Activated CD8-positive, alpha-beta T cell treated with anti-CD3 and anti-CD28 coated beads for 36 hours (primary cell): Measurements from ENCODE around the gene CC2D1A. TPM values are rescaled to one million over a fixed set of nuclear protein-coding genes. Genes with fewer than 3 reads are reported as not detected.

Experiments used
- ATAC-seq: fragments of 200-7000 bp; cut with Tn5 transposase; one replicate; pipeline ENCODE4 v1.10.0; 2021; ENCODE audit warnings: mild to moderate bottlenecking, moderate library complexity
- CTCF ChIA-PET: fragments of 350-600 bp; sonication (Branson Sonifier 250); formaldehyde crosslinking; loops from one replicate; lab custom pipeline; 2021; ENCODE audit warnings: antibody characterized with exemption; lab: Charles Lee
- POLR2A ChIA-PET: fragments of 350-600 bp; sonication (Branson Sonifier 250); formaldehyde crosslinking; loops from one replicate; lab custom pipeline; 2021; ENCODE audit warnings: antibody characterized with exemption; lab: Charles Lee
- DNase-seq: peaks from one replicate; pipeline ENCODE4 v3.0.0-alpha.2; 2020
- H3K27ac Mint-ChIP-seq: one replicate; pipeline ENCODE4 v1.8.0; 2021; ENCODE audit warnings: mild to moderate bottlenecking, mixed read lengths
- H3K27me3 Mint-ChIP-seq: one replicate; pipeline ENCODE4 v1.8.0; 2021; ENCODE audit warnings: mixed read lengths
- H3K36me3 Mint-ChIP-seq: one replicate; pipeline ENCODE4 v1.8.0; 2021; ENCODE audit warnings: low read depth, mixed read lengths
- H3K4me1 Mint-ChIP-seq: one replicate; pipeline ENCODE4 v1.8.0; 2021; ENCODE audit warnings: low read depth, mixed read lengths
- H3K4me3 Mint-ChIP-seq: one replicate; pipeline ENCODE4 v1.8.0; 2021; ENCODE audit warnings: mild to moderate bottlenecking, moderate library complexity, mixed read lengths
- H3K9me3 Mint-ChIP-seq: one replicate; pipeline ENCODE4 v1.8.0; 2021; ENCODE audit warnings: mixed read lengths
- intact Hi-C: fragments of 100-400 bp; cut with micrococcal nuclease; formaldehyde crosslinking; loops from one replicate; pipeline ENCODE4 v1.10.0; 2022
- total RNA-seq, 2 experiments: library from RNA; stranded (reverse); gene quantifications; one replicate each; pipeline ENCODE4 v1.2.3, GENCODE V29; 2021
- TF ChIP-seq, protein P1 (sequence below): fragments of 200-600 bp; IDR thresholded peaks from one replicate; pipeline ENCODE4 v1.8.0; 2022; ENCODE audit warnings: antibody characterized with exemption, mild to moderate bottlenecking

The CC2D1A gene
- total RNA-seq, 2 experiments from 2014 or later: 22.4 to 23.8 TPM

GRCh38 chr19:13930402-13930801 is 24.4 kb downstream of the CC2D1A start:
- intact Hi-C loops: no loop called here
- H3K27ac Mint-ChIP-seq: no peak overlapping the region
- TF ChIP-seq, protein P1, sequence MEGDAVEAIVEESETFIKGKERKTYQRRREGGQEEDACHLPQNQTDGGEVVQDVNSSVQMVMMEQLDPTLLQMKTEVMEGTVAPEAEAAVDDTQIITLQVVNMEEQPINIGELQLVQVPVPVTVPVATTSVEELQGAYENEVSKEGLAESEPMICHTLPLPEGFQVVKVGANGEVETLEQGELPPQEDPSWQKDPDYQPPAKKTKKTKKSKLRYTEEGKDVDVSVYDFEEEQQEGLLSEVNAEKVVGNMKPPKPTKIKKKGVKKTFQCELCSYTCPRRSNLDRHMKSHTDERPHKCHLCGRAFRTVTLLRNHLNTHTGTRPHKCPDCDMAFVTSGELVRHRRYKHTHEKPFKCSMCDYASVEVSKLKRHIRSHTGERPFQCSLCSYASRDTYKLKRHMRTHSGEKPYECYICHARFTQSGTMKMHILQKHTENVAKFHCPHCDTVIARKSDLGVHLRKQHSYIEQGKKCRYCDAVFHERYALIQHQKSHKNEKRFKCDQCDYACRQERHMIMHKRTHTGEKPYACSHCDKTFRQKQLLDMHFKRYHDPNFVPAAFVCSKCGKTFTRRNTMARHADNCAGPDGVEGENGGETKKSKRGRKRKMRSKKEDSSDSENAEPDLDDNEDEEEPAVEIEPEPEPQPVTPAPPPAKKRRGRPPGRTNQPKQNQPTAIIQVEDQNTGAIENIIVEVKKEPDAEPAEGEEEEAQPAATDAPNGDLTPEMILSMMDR: no peak
- no peaks in the 10 kb centered on the region for H3K27me3 Mint-ChIP-seq
- no peaks in the 10 kb centered on the region for H3K4me1 Mint-ChIP-seq
- no peaks in the 10 kb centered on the region for H3K9me3 Mint-ChIP-seq
- ChIA-PET CTCF (no interaction called here), POLR2A (no interaction called here)
- no peak for DNase-seq
- H3K4me3 Mint-ChIP-seq: no peak overlapping the region
- ATAC-seq: no peak
- H3K36me3 Mint-ChIP-seq: peaks cover 2% of the 10 kb centered on the region

DNA sequence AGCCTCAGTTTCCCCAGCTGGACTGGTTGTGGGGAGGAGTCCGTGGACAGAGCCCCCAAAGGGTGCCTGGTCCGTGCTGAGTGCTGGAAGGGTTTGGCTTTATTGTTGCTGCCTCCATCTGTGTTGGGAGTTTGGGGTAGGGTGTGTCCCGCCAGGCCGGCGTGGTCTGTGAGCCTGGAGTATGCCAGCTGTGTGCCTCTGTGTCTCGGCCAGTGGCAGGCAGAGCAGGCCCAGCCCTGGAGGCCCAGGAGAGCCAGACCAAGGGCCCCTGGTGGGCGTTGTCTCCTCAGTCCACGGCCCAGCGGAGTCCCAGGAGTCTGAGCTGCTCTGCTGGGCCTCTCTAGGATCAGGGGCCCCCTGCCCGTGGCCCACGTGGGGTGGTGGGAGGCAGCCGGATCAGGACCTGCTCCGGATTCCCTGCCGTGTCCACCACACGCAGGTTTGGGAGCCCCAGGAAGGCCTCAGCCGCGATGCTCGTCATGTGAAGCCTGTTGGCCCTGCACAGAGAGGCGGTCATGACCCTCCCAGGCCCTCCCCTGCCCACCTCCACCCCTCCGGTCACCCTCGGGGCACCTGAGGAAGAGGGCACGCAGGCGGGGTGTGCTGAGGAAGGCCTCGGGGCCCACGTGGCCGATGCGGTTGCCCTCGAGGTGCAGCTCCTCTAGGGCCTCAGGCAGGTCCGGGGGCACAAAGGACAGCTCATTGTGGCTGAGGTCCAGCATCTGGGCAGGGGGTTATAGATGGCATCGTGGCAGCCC is 25.6 kb downstream of the CC2D1A start:
- TF ChIP-seq, protein P1: no peak
- Mint-ChIP-seq H3K4me1 (no peaks in the 10 kb centered on the region), H3K27ac (no peak overlapping the region), H3K36me3 (peaks cover 2% of the 10 kb centered on the region), H3K27me3 (no peaks in the 10 kb centered on the region), H3K9me3 (no peaks in the 10 kb centered on the region), H3K4me3 (no peak overlapping the region)
- ChIA-PET CTCF (no interaction called here), POLR2A (no interaction called here)
- DNase-seq (no peak), ATAC-seq (no peak)
- intact Hi-C loops: no loop called here

DNA sequence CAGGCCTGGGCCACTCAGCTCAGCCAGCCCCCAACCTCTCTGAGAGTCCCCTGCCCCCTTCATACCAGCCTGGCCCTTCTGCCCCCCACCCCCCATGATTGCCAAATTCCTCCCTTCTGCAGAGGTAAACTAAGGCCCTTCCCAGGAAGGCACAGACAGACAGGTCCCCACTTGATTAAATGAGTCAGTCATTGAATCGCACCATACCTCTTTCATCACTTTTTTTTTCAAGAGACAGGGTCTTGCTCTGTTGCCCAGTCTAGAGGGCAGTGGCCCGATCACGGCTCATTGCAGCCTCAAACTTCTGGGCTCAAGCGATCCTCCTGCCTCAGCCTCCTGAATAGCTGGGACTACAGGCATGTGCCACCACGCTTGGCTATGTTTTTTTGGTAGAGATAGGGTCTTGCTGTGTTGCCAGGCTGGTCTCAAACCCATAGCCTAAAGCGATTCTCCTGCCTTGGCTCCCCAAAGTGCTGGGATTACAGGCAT is 26.2 kb downstream of the CC2D1A start:
- POLR2A ChIA-PET: interaction anchor here (0.8 kb wide), 1 partner anchor 16 kb away, joined by 3 read pairs; no protein-coding TSS in a partner anchor
- ATAC-seq: no peak

DNA sequence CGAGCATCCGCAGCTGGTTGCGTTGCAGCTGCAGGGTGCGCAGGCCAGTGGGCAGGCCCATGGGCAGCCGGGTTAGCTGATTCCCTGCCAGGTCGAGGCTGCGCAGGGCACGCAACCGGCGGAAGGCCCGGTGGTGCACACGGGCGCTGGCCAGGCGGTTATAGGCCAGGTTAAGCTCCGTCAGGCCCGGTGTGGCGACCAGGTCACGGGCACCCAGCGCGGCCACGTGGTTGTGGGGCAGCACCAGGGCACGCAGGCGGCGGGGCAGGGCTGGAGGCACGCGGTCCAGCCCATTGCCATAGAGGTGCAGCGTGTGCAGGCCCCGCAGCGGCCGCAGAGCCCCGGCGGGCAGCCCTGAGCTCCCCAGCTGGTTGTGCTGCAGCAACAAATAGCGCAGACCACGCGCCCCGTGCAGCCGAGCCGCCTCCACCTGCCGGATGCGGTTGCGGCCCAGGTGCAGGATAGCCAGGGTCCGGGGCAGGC is 27.0 kb downstream of the CC2D1A start:
- TF ChIP-seq, protein P1: no peak
- DNase-seq (no peak), ATAC-seq (no peak)
- intact Hi-C loops: no loop called here
- no peak overlapping the region for H3K27ac Mint-ChIP-seq
- H3K36me3 Mint-ChIP-seq: peaks cover 2% of the 10 kb centered on the region
- no peaks in the 10 kb centered on the region for H3K9me3 Mint-ChIP-seq
- ChIA-PET CTCF (interaction anchor here (1.3 to 1.5 kb wide), 3 partner anchors 9 to 141 kb away, joined by 3 to 4 read pairs (median 3); no protein-coding TSS in a partner anchor), POLR2A (interaction anchor here (0.8 kb wide), 1 partner anchor 17 kb away, joined by 3 read pairs; no protein-coding TSS in a partner anchor)
- no peak overlapping the region for H3K4me3 Mint-ChIP-seq
- H3K27me3 Mint-ChIP-seq: peaks cover 4% of the 10 kb centered on the region
- no peaks in the 10 kb centered on the region for H3K4me1 Mint-ChIP-seq

More for the DNA sequence above, 26.2 kb downstream of the CC2D1A start:
- Mint-ChIP-seq H3K4me1 (no peaks in the 10 kb centered on the region), H3K27ac (no peak overlapping the region), H3K27me3 (no peaks in the 10 kb centered on the region), H3K9me3 (no peaks in the 10 kb centered on the region), H3K36me3 (peaks cover 2% of the 10 kb centered on the region), H3K4me3 (no peak overlapping the region)
- no peak for DNase-seq
- CTCF ChIA-PET: interaction anchor here (1.3 kb wide), 1 partner anchor 10 kb away, joined by 3 read pairs; no protein-coding TSS in a partner anchor
- intact Hi-C loops: no loop called here
- TF ChIP-seq, protein P1: no peak

GRCh38 chr19:13934785-13935109 is 28.7 kb downstream of the CC2D1A start:
- POLR2A ChIA-PET: no interaction called here
- Mint-ChIP-seq H3K27ac (no peak overlapping the region), H3K4me3 (no peak overlapping the region), H3K36me3 (no peaks in the 10 kb centered on the region), H3K27me3 (peaks cover 4% of the 10 kb centered on the region), H3K9me3 (no peaks in the 10 kb centered on the region), H3K4me1 (no peaks in the 10 kb centered on the region)
- CTCF ChIA-PET: interaction anchor here (0.6 to 1.3 kb wide), 2 partner anchors 114 to 141 kb away, joined by 3 to 5 read pairs; no protein-coding TSS in a partner anchor
- intact Hi-C loops: no loop called here
- ATAC-seq (no peak), DNase-seq (no peak)
- TF ChIP-seq, protein P1: no peak
